PC-9 (cell line): ENCODE results near the gene POU3F1.

Experiments used
- CTCF ChIP-seq: fragments of 200-600 bp; sonication (generic); conservative IDR thresholded peaks from 2 replicates; pipeline ENCODE4 v1.6.1; 2017; ENCODE audit warnings: mixed run types, antibody characterized with exemption, mild to moderate bottlenecking, moderate library complexity
- EZH2 ChIP-seq: fragments of 200-600 bp; sonication (generic); IDR thresholded peaks from 2 replicates; pipeline ENCODE4 v1.8.0; 2017; ENCODE audit warnings: antibody characterized with exemption, low read depth

- TF ChIP-seq CTCF = no peak
- TF ChIP-seq EZH2 = no peak
Measured at GRCh38 chr1:38030596-38031512, 15.7 kb downstream of the POU3F1 start.
